HEK293 (cell line): ENCODE results near the gene ITGB2.
"Not testable (repeated sequence)": the region's sequence is repeated elsewhere in the genome, so short reads cannot be mapped to it uniquely, and the experiment has no call there.

Experiments used
- CTCF ChIA-PET: fragments of 350-600 bp; formaldehyde crosslinking; extraction: SDS; loops from one replicate; lab custom pipeline; 2021; ENCODE audit warnings: antibody characterized with exemption; lab: Yijun Ruan, JAX
- POLR2A ChIA-PET: fragments of 300-600 bp; formaldehyde crosslinking; extraction: SDS; loops from one replicate; lab custom pipeline; 2020; ENCODE audit warnings: antibody characterized with exemption, inconsistent platforms; lab: Yijun Ruan, JAX
- H3K27ac ChIP-seq: fragments of 200-500 bp; sonication (Bioruptor generic); 2 replicates; pipeline ENCODE4 v1.5.1; 2014; ENCODE audit warnings: low read depth, low read length, control low read depth, inconsistent platforms; ENCODE audit errors: extremely low read depth
- H3K36me3 ChIP-seq, 2 experiments: fragments of 200-500 bp in 1 of 2; sonication (Bioruptor generic) in 1 of 2; 1 replicate in 1 of 2; 2 replicates in 1 of 2; pipeline ENCODE4 v1.5.1; 2014 to 2017; ENCODE audit warnings: inconsistent platforms in 2 of 2, low read length in 2 of 2; ENCODE audit not compliant: control insufficient read depth in 2 of 2, insufficient read depth in 1 of 2
- H3K4me1 ChIP-seq: fragments of 200-500 bp; sonication (Bioruptor generic); 2 replicates; pipeline ENCODE4 v1.5.1; 2014; ENCODE audit warnings: mild to moderate bottlenecking, low read length, inconsistent platforms; ENCODE audit not compliant: control insufficient read depth, insufficient read depth
- H3K4me3 ChIP-seq: 2 replicates; pipeline ENCODE4 v1.5.1; 2011; ENCODE audit warnings: low read depth, mild to moderate bottlenecking, control low read depth, low read length, moderate library complexity
- H3K9me3 ChIP-seq: fragments of 200-500 bp; sonication (Bioruptor generic); 2 replicates; pipeline ENCODE4 v1.5.1; 2014; ENCODE audit warnings: low read depth, low read length, inconsistent platforms; ENCODE audit not compliant: control insufficient read depth, insufficient read depth
- GLIS1 ChIP-seq: fragments of 450-650 bp; formaldehyde crosslinking; IDR thresholded peaks from 2 replicates; pipeline ENCODE4 v1.5.1; 2016; ENCODE audit warnings: missing biosample characterization, missing genetic modification characterization
- KLF1 ChIP-seq: fragments of 450-650 bp; formaldehyde crosslinking; IDR thresholded peaks from 2 replicates; pipeline ENCODE4 v1.5.1; 2016; ENCODE audit warnings: missing biosample characterization, missing genetic modification characterization
- KLF10 ChIP-seq: fragments of 450-650 bp; IDR thresholded peaks from 2 replicates; pipeline ENCODE4 v1.5.1; 2018; ENCODE audit warnings: missing biosample characterization, mild to moderate bottlenecking, missing genetic modification characterization
- REPIN1 ChIP-seq: fragments of 450-650 bp; formaldehyde crosslinking; IDR thresholded peaks from 2 replicates; pipeline ENCODE4 v1.5.1; 2017; ENCODE audit warnings: missing biosample characterization, missing genetic modification characterization, low read depth
- ZBTB20 ChIP-seq: fragments of 450-650 bp; formaldehyde crosslinking; IDR thresholded peaks from 2 replicates; pipeline ENCODE4 v1.5.1; 2016; ENCODE audit warnings: missing biosample characterization, missing genetic modification characterization
- ZNF146 ChIP-seq: fragments of 450-650 bp; formaldehyde crosslinking; IDR thresholded peaks from 2 replicates; pipeline ENCODE4 v1.5.1; 2016; ENCODE audit warnings: missing biosample characterization, missing genetic modification characterization
- ZNF529 ChIP-seq: fragments of 450-650 bp; formaldehyde crosslinking; IDR thresholded peaks from 2 replicates; pipeline ENCODE4 v1.5.1; 2017; ENCODE audit warnings: missing genetic modification characterization, missing biosample characterization; ENCODE audit not compliant: insufficient replicate concordance
- ZNF623 ChIP-seq: fragments of 450-650 bp; formaldehyde crosslinking; IDR thresholded peaks from 2 replicates; pipeline ENCODE4 v1.5.1; 2016; ENCODE audit warnings: missing biosample characterization, missing genetic modification characterization
- ZNF776 ChIP-seq: fragments of 450-650 bp; formaldehyde crosslinking; IDR thresholded peaks from 2 replicates; pipeline ENCODE4 v1.5.0; 2017; ENCODE audit warnings: missing biosample characterization, missing genetic modification characterization, borderline replicate concordance
- ZNF837 ChIP-seq: fragments of 450-650 bp; formaldehyde crosslinking; IDR thresholded peaks from 2 replicates; pipeline ENCODE4 v1.5.1; 2016; ENCODE audit warnings: missing biosample characterization, missing genetic modification characterization
- TF ChIP-seq, protein P1 (sequence below): fragments of 450-650 bp; formaldehyde crosslinking; IDR thresholded peaks from 2 replicates; pipeline ENCODE4 v1.5.1; 2016; ENCODE audit warnings: missing biosample characterization, missing genetic modification characterization
- TF ChIP-seq, protein P2 (sequence below): fragments of 450-650 bp; formaldehyde crosslinking; IDR thresholded peaks from 2 replicates; pipeline ENCODE4 v1.5.1; 2016; ENCODE audit warnings: missing biosample characterization, missing genetic modification characterization, low read depth
- TF ChIP-seq, protein P3 (sequence below): fragments of 450-650 bp; formaldehyde crosslinking; IDR thresholded peaks from 2 replicates; pipeline ENCODE4 v1.5.1; 2016; ENCODE audit warnings: missing biosample characterization, missing genetic modification characterization

ITGB2 gene

DNA sequence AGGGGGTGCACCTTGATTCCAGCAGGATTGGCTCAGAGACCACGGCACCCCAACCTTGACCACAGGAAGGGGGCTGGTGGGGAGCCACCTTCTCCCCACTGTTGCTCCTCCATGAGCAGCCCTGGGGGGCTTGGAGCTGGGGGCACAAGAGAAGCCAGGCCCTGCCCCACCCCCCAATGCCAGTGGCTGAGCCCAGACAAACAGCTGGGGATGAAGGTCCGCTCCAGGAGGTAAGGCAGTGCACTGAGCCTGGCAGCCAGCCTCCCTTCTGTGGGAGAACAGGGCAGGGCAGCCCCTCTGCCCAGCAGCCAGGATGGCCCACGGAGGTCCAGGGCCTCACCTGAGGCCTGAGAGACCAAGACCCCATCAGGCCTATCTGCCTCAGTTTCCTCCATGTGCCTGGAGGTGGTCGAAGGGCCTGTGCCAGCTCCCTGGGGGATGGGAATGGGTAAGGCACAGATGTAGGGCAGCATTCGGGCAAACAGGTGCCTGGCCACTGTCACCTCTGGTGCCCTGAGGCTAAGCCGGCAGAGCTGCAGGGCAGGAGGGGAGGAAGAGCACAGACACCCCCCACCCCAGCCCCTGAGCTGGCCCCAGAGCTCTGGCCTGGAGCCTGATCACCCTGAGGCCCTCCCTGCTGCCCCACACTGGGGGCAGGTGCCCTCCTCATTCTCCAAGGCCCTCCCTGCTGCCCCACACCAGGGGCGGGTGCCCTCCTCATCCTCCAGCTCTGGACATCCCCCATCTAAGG, 7.1 kb downstream of the ITGB2 start:
- Histone ChIP-seq H3K4me3 (no peak overlapping the region), H3K9me3 (no peaks in the 10 kb centered on the region), H3K4me1 (no peaks in the 10 kb centered on the region), H3K36me3 (no peaks in the 10 kb centered on the region), H3K27ac (no peak overlapping the region)
- POLR2A ChIA-PET = no interaction called here
- TF ChIP-seq, protein P1, sequence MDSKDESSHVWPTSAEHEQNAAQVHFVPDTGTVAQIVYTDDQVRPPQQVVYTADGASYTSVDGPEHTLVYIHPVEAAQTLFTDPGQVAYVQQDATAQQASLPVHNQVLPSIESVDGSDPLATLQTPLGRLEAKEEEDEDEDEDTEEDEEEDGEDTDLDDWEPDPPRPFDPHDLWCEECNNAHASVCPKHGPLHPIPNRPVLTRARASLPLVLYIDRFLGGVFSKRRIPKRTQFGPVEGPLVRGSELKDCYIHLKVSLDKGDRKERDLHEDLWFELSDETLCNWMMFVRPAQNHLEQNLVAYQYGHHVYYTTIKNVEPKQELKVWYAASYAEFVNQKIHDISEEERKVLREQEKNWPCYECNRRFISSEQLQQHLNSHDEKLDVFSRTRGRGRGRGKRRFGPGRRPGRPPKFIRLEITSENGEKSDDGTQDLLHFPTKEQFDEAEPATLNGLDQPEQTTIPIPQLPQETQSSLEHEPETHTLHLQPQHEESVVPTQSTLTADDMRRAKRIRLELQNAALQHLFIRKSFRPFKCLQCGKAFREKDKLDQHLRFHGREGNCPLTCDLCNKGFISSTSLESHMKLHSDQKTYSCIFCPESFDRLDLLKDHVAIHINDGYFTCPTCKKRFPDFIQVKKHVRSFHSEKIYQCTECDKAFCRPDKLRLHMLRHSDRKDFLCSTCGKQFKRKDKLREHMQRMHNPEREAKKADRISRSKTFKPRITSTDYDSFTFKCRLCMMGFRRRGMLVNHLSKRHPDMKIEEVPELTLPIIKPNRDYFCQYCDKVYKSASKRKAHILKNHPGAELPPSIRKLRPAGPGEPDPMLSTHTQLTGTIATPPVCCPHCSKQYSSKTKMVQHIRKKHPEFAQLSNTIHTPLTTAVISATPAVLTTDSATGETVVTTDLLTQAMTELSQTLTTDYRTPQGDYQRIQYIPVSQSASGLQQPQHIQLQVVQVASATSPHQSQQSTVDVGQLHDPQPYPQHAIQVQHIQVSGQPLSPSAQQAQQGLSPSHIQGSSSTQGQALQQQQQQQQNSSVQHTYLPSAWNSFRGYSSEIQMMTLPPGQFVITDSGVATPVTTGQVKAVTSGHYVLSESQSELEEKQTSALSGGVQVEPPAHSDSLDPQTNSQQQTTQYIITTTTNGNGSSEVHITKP (tag by site-specific recombination) = peak; percentile 98
- no peak for TF ChIP-seq ZNF623 (tag by site-specific recombination)
- CTCF ChIA-PET = interaction anchor here (1.0 to 1.1 kb wide), 2 partner anchors 113 to 215 kb away, joined by 3 to 4 read pairs; no protein-coding TSS in a partner anchor

DNA sequence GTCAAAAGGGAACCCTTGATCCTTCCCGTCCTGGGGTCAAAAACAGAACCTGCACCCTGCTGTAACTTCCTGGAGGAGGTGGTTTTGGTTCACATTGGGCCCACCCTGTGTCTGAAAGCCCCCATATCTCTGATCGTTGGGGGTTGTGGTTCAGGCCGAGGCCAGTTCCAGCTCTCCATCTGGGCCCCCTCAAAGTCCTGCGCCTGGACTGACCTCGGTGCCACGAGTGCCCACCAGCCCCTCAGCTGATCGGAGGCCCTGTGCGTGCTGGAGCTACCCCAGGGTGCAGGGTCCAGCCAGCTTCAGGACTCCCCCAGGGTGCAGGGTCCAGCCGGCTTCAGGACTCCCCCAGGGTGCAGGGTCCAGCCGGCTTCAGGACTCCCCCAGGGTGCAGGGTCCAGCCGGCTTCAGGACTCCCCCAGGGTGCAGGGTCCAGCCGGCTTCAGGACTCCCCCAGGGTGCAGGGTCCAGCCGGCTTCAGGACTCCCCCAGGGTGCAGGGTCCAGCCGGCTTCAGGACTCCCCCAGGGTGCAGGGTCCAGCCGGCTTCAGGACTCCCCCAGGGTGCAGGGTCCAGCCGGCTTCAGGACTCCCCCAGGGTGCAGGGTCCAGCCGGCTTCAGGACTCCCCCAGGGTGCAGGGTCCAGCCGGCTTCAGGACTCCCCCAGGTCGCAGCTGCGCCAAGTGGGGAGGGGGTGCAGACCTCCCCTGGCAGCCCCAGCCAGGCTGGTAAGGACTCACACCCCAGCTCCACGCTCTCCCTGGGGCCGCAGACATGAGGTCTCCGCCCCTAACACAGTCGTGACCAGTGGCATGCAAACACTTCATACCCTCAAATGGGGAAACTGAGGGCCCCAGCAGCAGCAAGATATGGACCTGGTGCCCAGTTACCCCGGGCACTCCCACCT, 7.9 kb downstream of the ITGB2 start:
- H3K27ac ChIP-seq, H3K36me3 ChIP-seq, POLR2A ChIA-PET, H3K4me1 ChIP-seq, H3K4me3 ChIP-seq, H3K9me3 ChIP-seq: not testable (repeated sequence)
- CTCF ChIA-PET = interaction anchor here (0.6 to 1.1 kb wide), 2 partner anchors 20 to 216 kb away, joined by 3 read pairs; no protein-coding TSS in a partner anchor

DNA sequence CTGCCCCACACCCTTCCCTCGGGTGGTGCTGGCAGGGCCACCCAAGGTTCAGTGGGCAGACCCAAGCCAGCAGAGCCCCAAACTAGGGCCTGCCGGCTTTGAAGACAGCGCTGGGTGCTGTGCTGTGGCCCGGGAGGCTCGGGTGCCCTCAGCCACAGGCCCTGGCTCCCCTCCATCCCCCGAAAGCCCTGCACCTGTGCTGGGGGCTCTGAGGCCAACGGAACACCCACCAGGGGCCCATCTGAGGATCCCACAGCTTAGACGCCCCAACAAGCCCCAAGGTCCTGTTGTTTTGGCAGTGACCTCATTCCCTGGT, 8.6 kb downstream of the ITGB2 start:
- Histone ChIP-seq H3K36me3 (no peaks in the 10 kb centered on the region), H3K4me1 (no peaks in the 10 kb centered on the region), H3K4me3 (no peak overlapping the region)
- CTCF ChIA-PET = interaction anchor here (0.6 kb wide), 1 partner anchor 20 kb away, joined by 3 read pairs; no protein-coding TSS in a partner anchor
- TF ChIP-seq GLIS1 (tag by site-specific recombination) (peak; percentile 50; the same call in 1 of the 2 replicates), REPIN1 (tag by site-specific recombination) (no peak), ZNF776 (no peak), KLF1 (tag by site-specific recombination) (peak; percentile 85)
- TF ChIP-seq, protein P2, sequence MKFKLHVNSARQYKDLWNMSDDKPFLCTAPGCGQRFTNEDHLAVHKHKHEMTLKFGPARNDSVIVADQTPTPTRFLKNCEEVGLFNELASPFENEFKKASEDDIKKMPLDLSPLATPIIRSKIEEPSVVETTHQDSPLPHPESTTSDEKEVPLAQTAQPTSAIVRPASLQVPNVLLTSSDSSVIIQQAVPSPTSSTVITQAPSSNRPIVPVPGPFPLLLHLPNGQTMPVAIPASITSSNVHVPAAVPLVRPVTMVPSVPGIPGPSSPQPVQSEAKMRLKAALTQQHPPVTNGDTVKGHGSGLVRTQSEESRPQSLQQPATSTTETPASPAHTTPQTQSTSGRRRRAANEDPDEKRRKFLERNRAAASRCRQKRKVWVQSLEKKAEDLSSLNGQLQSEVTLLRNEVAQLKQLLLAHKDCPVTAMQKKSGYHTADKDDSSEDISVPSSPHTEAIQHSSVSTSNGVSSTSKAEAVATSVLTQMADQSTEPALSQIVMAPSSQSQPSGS (tag by site-specific recombination) = no peak
- TF ChIP-seq, all 188 proteins: peak for 2
- no peak overlapping the region for H3K27ac ChIP-seq
- POLR2A ChIA-PET = no interaction called here
- no peaks in the 10 kb centered on the region for H3K9me3 ChIP-seq

DNA sequence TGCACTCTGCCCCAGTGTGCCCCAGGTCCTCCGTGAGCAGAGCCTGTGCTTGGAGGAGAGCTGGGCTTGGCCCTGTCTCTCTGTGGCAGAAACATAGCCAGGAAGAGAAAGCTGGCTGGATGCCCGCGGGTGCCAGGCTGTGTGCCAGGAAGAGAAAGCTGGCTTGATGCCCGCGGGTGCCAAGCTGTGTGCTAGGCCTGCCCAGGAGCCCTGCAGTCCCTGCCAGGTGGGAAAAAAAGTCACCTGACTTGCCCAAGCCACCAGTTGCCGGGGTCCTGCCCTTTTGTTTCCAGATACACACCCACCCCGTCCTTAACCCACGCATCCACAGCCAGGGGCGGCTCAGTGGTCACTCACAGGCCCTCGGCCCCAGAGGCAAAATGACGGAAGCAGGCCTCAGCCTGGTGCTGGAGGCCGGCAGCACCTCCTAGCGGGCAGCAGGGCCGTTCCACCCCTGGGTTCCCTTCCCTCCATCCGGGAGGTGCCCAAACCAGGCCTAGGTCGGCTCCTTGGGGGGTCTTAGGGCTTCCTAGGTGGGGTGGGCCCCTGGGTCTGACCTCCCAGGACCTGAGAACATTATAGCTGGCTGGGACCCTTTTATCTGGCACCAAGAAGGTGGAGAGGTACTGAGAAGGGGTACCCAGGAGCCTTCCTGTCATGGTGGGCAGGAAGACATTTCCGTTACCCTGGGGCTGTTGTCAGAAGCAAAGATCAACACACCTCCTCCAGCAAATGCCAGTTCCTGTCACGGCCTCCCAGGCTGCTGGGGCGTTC, 9.1 kb downstream of the ITGB2 start:
- no peak overlapping the region for H3K27ac ChIP-seq
- ChIA-PET CTCF (interaction anchor here (0.6 to 0.9 kb wide), 2 partner anchors 16 to 19 kb away, joined by 3 read pairs; no protein-coding TSS in a partner anchor), POLR2A (no interaction called here)
- H3K4me1 ChIP-seq = no peaks in the 10 kb centered on the region
- TF ChIP-seq ZNF146 (tag by site-specific recombination) (no peak), GLIS1 (tag by site-specific recombination) (peak; percentile 84), ZNF529 (no peak), ZNF837 (tag by site-specific recombination) (no peak), KLF10 (tag by site-specific recombination) (no peak), ZBTB20 (tag by site-specific recombination) (no peak)
- TF ChIP-seq, protein P3, sequence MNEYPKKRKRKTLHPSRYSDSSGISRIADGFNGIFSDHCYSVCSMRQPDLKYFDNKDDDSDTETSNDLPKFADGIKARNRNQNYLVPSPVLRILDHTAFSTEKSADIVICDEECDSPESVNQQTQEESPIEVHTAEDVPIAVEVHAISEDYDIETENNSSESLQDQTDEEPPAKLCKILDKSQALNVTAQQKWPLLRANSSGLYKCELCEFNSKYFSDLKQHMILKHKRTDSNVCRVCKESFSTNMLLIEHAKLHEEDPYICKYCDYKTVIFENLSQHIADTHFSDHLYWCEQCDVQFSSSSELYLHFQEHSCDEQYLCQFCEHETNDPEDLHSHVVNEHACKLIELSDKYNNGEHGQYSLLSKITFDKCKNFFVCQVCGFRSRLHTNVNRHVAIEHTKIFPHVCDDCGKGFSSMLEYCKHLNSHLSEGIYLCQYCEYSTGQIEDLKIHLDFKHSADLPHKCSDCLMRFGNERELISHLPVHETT (tag by site-specific recombination) = no peak
- no peaks in the 10 kb centered on the region for H3K36me3 ChIP-seq
- no peaks in the 10 kb centered on the region for H3K9me3 ChIP-seq
- H3K4me3 ChIP-seq = no peak overlapping the region
